Measurements from ENCODE around the gene HADHA. TPM values are rescaled to one million over a fixed set of nuclear protein-coding genes. Genes with fewer than 3 reads are reported as not detected.

The HADHA gene
- total RNA-seq, 1 donor from 2014 or later = 139 TPM

DNA sequence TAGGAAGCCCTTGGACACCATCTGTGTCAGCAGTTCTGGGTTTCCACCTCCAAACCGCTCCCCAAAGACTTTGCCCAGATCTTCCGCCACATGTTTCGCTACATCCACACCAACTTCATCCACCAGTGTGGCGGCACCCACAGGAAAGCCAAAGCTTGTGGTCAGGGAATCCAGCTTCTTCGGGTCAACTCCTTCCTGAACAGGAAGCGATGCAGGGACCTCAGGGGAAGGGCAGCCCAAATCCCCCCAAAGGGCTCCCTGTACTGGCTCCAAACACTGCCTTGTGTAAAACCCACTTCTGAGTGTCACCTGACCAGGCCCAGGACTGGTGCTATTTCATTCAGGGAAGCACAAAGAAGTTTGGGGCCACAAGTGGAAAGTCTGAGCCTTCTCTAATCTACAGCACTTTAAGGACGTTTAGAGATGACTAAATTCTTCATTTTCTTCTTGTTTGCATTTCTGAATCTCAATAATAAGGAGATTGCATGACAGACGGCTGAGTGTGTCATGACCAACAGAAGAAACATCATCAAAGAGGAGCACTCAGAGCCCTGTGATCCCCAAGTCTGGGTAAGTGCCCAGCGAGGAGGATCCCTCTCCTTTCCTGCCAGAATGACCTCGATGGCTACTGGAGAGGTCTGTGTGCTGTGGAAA is 50.7 kb downstream of the HADHA start:
- DNase-seq (ENCODE audit: low read depth) = no peak
- H3K9me3 Mint-ChIP-seq (ENCODE audit: unreplicated experiment) = no peaks in the 10 kb centered on the region
- Histone ChIP-seq H3K36me3 (ENCODE audit: insufficient read depth, low read length) (peaks cover 52% of the 10 kb centered on the region), H3K9ac (ENCODE audit: low read length) (no peak overlapping the region), H3K79me2 (ENCODE audit: insufficient read depth, low read length) (no peaks in the 10 kb centered on the region), H3K27me3 (ENCODE audit: insufficient read depth, low read length) (no peaks in the 10 kb centered on the region), H2AFZ (ENCODE audit: low read depth, low read length) (no peak overlapping the region), H3K4me3 (ENCODE audit: insufficient read depth, low read depth, low read length) (no peak overlapping the region), H3K4me1 (ENCODE audit: insufficient read depth, low read length) (no peaks in the 10 kb centered on the region), H3K27ac (ENCODE audit: low read depth, low read length) (no peak overlapping the region), H4K20me1 (ENCODE audit: insufficient read depth, low read length) (no peaks in the 10 kb centered on the region), H3K4me2 (ENCODE audit: low read length) (no peak overlapping the region), H3K9me3 (ENCODE audit: insufficient read depth, low read depth, low read length) (no peaks in the 10 kb centered on the region)
- no peaks in the 10 kb centered on the region for H3K27me3 Mint-ChIP-seq (ENCODE audit: low read depth, unreplicated experiment)
- no peak overlapping the region for H3K27ac Mint-ChIP-seq (ENCODE audit: unreplicated experiment)
- no peaks in the 10 kb centered on the region for H3K4me1 Mint-ChIP-seq (ENCODE audit: low read depth, unreplicated experiment)
- H3K36me3 Mint-ChIP-seq (ENCODE audit: low read depth, unreplicated experiment) = peaks cover 24% of the 10 kb centered on the region
- H3K4me3 Mint-ChIP-seq (ENCODE audit: unreplicated experiment) = no peak overlapping the region
- TF ChIP-seq, protein P1, sequence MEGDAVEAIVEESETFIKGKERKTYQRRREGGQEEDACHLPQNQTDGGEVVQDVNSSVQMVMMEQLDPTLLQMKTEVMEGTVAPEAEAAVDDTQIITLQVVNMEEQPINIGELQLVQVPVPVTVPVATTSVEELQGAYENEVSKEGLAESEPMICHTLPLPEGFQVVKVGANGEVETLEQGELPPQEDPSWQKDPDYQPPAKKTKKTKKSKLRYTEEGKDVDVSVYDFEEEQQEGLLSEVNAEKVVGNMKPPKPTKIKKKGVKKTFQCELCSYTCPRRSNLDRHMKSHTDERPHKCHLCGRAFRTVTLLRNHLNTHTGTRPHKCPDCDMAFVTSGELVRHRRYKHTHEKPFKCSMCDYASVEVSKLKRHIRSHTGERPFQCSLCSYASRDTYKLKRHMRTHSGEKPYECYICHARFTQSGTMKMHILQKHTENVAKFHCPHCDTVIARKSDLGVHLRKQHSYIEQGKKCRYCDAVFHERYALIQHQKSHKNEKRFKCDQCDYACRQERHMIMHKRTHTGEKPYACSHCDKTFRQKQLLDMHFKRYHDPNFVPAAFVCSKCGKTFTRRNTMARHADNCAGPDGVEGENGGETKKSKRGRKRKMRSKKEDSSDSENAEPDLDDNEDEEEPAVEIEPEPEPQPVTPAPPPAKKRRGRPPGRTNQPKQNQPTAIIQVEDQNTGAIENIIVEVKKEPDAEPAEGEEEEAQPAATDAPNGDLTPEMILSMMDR (IDR thresholded peaks at IDR 0.05; ENCODE audit: insufficient read depth, low read depth, low read length) = no peak
- no peak for TF ChIP-seq EZH2 (IDR thresholded peaks at IDR 0.05; ENCODE audit: insufficient read depth, low read length)
- no peak for FAIRE-seq

- H3K27ac Mint-ChIP-seq (ENCODE audit: unreplicated experiment) = no peak overlapping the region
- H3K4me1 Mint-ChIP-seq (ENCODE audit: low read depth, unreplicated experiment) = no peaks in the 10 kb centered on the region
- peaks cover 23% of the 10 kb centered on the region for H3K36me3 Mint-ChIP-seq (ENCODE audit: low read depth, unreplicated experiment)
- Histone ChIP-seq H3K27me3 (ENCODE audit: insufficient read depth, low read length) (no peaks in the 10 kb centered on the region), H3K27ac (ENCODE audit: low read depth, low read length) (no peak overlapping the region), H3K4me2 (ENCODE audit: low read length) (no peak overlapping the region), H3K9ac (ENCODE audit: low read length) (no peak overlapping the region), H3K79me2 (ENCODE audit: insufficient read depth, low read length) (no peaks in the 10 kb centered on the region), H3K36me3 (ENCODE audit: insufficient read depth, low read length) (peaks cover 36% of the 10 kb centered on the region), H3K4me1 (ENCODE audit: insufficient read depth, low read length) (no peaks in the 10 kb centered on the region), H4K20me1 (ENCODE audit: insufficient read depth, low read length) (no peaks in the 10 kb centered on the region), H3K4me3 (ENCODE audit: insufficient read depth, low read depth, low read length) (no peak overlapping the region), H3K9me3 (ENCODE audit: insufficient read depth, low read depth, low read length) (no peaks in the 10 kb centered on the region), H2AFZ (ENCODE audit: low read depth, low read length) (no peak overlapping the region)
- no peaks in the 10 kb centered on the region for H3K27me3 Mint-ChIP-seq (ENCODE audit: low read depth, unreplicated experiment)
- no peak for DNase-seq (ENCODE audit: low read depth)
- no peaks in the 10 kb centered on the region for H3K9me3 Mint-ChIP-seq (ENCODE audit: unreplicated experiment)
- TF ChIP-seq, protein P1 (IDR thresholded peaks at IDR 0.05; ENCODE audit: insufficient read depth, low read depth, low read length) = no peak
- TF ChIP-seq EZH2 (IDR thresholded peaks at IDR 0.05; ENCODE audit: insufficient read depth, low read length) = no peak
- no peak for FAIRE-seq
- H3K4me3 Mint-ChIP-seq (ENCODE audit: unreplicated experiment) = no peak overlapping the region
Measured at GRCh38 chr2:26191316-26192159, 52.9 kb downstream of the HADHA start.

All from astrocyte (in vitro differentiated cells and primary cell).